Measurements from ENCODE around the gene ZNF827.

DNA sequence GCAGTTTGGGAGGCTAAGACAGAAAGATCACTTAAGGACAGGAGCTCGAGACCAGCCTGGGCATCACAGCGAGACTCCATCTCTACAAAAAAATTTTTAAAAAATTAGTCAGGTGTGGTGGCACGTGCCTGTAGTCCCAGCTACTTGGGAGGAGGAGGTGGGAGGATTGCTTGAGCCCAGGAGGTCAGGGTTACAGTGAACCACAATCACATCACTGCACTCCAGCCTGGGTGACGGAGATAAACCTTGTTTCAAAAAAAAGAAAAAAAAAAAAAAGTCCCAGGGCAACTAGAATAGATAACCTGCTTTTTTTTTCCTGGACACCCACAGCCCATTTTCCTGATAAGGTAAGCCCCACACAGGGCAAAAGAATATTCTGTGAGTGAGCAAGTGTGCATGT lies 162.4 kb downstream of the ZNF827 start:
- TF ChIP-seq GATA3 (IDR thresholded peaks at IDR 0.05; ENCODE audit: low read depth, low read length) (no peak), GATA2 (IDR thresholded peaks at IDR 0.05; ENCODE audit: low read depth, low read length) (no peak)

All from SH-SY5Y (cell line).